ENCODE measurements around the gene CCM2. TPM values are rescaled to one million over a fixed set of nuclear protein-coding genes. Genes with fewer than 3 reads are reported as not detected.

Gene CCM2
- total RNA-seq, 2 donors from 2014 or later = 43.0 to 49.7 TPM

DNA sequence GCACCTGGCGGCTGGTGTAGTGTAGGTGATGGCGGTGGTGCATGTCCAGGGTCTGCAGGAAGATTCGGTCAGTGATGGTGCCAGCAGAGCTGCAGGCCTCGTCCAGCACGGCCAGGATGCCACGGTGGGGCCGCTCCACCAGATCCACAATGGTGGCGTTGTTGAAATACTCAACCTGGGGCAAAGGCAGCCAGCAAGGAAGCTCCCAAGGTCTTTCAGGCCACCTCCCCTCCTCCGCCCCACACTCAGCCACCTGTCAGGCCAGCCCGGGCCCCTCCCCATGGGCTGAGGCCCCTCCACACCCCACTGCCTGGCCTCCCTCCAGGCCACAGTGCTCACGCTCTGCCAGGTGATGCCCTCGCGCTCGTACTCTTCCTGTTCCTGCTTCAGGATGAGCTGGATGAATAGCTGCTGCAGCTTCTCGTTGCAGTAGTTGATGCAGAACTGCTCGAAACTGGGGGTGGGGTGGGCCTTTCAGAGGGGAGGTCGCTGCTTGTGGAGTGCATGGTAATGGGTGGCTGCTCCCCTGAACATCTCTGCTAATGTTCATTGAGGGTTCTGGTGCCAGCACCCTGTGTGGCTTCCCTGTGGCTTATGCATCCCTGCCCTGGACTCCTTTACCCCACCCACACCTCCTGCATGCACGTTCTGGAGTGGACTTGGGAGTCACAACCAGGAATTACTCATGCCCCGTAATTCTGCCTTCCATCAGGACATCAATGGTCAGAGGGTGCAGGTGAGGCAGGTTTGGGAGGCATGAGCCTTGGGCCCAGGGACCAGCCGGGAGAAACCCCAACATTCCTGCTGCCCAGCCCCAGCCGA, 30.1 kb upstream of the CCM2 start:
- no peak for DNase-seq (ENCODE audit: low spot score)

DNA sequence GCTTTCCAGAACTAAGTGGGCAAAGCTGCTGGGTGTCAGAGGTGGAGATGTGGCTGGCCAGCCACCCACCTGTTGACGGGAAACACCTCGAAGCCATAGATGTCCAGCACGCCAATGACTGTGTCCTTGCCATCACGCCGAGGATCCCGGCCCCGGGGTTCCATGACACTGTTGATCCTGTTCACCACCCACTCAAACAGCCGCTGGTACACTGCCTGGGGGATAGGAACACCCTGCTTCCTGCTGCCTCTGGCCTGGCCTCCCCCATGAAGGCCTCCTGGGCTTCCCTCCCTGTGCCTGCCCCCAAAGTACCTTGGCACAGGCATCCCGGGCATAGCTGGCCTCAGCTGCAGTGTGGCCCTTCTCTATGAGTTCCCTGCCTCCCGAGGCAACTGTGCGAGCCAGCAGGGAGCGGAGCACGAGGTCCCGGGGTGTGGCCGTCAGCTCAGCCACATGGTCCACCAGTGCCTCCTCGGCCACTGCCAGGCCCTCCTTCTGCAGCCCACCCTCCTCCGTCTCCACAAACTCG, 29.4 kb upstream of the CCM2 start:
- ATAC-seq (ENCODE audit: insufficient number of reproducible peaks, low FRiP score, low read depth) (no peak), DNase-seq (ENCODE audit: low spot score) (no peak)
- Histone ChIP-seq H3K27ac (no peak overlapping the region), H3K4me3 (no peak overlapping the region), H3K9me3 (no peaks in the 10 kb centered on the region), H3K36me3 (no peaks in the 10 kb centered on the region), H3K27me3 (replicated peaks; ENCODE audit: insufficient read depth) (no peaks in the 10 kb centered on the region), H3K4me1 (ENCODE audit: control insufficient read depth in 1 of 2, low read depth in 2 of 2) (no peaks in the 10 kb centered on the region)
- TF ChIP-seq CTCF (IDR thresholded peaks at IDR 0.05) = no peak

More for the DNA sequence above, 30.1 kb upstream of the CCM2 start:
- no peak overlapping the region for H3K27ac ChIP-seq
- no peaks in the 10 kb centered on the region for H3K9me3 ChIP-seq
- no peaks in the 10 kb centered on the region for H3K27me3 ChIP-seq (replicated peaks; ENCODE audit: insufficient read depth)
- no peaks in the 10 kb centered on the region for H3K36me3 ChIP-seq
- H3K4me3 ChIP-seq = no peak overlapping the region
- no peak for ATAC-seq (ENCODE audit: insufficient number of reproducible peaks, low FRiP score, low read depth)
- no peak for TF ChIP-seq CTCF (IDR thresholded peaks at IDR 0.05)
- no peaks in the 10 kb centered on the region for H3K4me1 ChIP-seq (ENCODE audit: control insufficient read depth in 1 of 2, low read depth in 2 of 2)

DNA sequence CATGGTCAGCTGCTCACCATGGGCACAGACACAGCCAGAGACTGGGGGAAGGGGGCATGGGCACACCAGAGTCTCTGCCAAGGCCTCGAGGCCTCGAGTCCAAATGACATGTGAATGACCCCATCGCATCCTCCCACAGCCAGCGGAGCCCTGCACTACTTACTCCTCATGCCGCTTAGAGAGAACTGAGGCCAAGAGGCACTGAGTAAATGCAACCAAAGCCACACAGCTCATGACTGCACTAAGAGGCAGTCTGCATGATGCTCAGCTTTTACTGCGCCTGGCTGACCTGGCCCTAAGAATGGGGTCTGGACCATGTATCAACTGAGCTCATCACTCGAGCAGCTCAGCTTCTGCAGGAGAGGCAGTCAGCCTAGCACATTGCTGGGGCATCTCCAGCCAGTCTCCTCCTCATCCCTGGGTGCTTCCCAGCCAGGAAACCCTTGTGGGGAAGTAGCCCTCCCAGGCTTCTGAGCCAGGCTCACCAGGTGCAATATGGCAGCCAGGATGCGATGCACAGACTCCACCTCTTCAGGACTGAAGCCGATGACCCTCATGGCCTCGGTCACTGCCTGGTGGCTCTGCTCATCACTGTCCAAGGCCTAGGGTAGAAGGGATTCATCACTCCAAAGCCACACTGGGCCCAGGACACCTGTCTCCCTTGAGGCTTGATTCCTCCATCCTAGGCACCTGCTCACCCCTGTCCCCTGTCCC, 28.7 kb upstream of the CCM2 start:
- no peak for TF ChIP-seq CTCF (IDR thresholded peaks at IDR 0.05)
- DNase-seq (ENCODE audit: low spot score) = no peak
- ATAC-seq (ENCODE audit: insufficient number of reproducible peaks, low FRiP score, low read depth) = no peak

GRCh38 chr7:44971902-44972441, 28.0 kb upstream of the CCM2 start:
- DNase-seq (ENCODE audit: low spot score) (no peak), ATAC-seq (ENCODE audit: insufficient number of reproducible peaks, low FRiP score, low read depth) (no peak)
- H3K9me3 ChIP-seq = no peaks in the 10 kb centered on the region
- TF ChIP-seq CTCF (IDR thresholded peaks at IDR 0.05) = no peak
- H3K4me3 ChIP-seq = no peak overlapping the region
- no peak overlapping the region for H3K27ac ChIP-seq
- H3K27me3 ChIP-seq (replicated peaks; ENCODE audit: insufficient read depth) = no peaks in the 10 kb centered on the region
- H3K36me3 ChIP-seq = no peaks in the 10 kb centered on the region
- no peaks in the 10 kb centered on the region for H3K4me1 ChIP-seq (ENCODE audit: control insufficient read depth in 1 of 2, low read depth in 2 of 2)

More for the DNA sequence above, 28.7 kb upstream of the CCM2 start:
- Histone ChIP-seq H3K9me3 (no peaks in the 10 kb centered on the region), H3K4me1 (ENCODE audit: control insufficient read depth in 1 of 2, low read depth in 2 of 2) (no peaks in the 10 kb centered on the region), H3K27me3 (replicated peaks; ENCODE audit: insufficient read depth) (no peaks in the 10 kb centered on the region), H3K36me3 (no peaks in the 10 kb centered on the region), H3K4me3 (no peak overlapping the region), H3K27ac (no peak overlapping the region)

DNA sequence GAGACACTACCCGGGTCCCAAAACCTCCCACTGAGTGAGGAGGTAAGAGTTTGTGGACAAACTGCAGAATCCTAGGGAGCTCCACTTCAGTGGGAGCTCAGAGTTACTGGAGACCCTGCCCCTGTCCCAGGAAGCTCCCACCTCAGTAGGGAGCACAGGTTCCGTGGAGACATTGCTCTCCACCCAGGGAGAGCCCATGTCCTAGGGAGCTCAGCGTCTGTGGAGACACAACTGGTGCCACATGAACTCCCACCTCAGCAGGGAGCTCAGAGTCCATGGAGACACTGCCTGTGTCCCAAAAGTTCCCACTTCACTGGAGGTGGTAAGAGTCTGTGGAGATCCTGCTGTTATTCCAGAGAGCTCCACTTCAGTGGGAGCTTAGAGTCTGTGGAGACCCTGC, 27.4 kb upstream of the CCM2 start:
- no peaks in the 10 kb centered on the region for H3K27me3 ChIP-seq (replicated peaks; ENCODE audit: insufficient read depth)
- no peak for TF ChIP-seq CTCF (IDR thresholded peaks at IDR 0.05)
- no peaks in the 10 kb centered on the region for H3K4me1 ChIP-seq (ENCODE audit: control insufficient read depth in 1 of 2, low read depth in 2 of 2)
- ATAC-seq (ENCODE audit: insufficient number of reproducible peaks, low FRiP score, low read depth) = no peak
- no peaks in the 10 kb centered on the region for H3K9me3 ChIP-seq
- H3K36me3 ChIP-seq = no peaks in the 10 kb centered on the region
- no peak for DNase-seq (ENCODE audit: low spot score)
- no peak overlapping the region for H3K27ac ChIP-seq
- no peak overlapping the region for H3K4me3 ChIP-seq

Data from thoracic aorta (tissue), 2 donors.